ENCODE measurements around the gene R3HDM2.

Gene R3HDM2

DNA sequence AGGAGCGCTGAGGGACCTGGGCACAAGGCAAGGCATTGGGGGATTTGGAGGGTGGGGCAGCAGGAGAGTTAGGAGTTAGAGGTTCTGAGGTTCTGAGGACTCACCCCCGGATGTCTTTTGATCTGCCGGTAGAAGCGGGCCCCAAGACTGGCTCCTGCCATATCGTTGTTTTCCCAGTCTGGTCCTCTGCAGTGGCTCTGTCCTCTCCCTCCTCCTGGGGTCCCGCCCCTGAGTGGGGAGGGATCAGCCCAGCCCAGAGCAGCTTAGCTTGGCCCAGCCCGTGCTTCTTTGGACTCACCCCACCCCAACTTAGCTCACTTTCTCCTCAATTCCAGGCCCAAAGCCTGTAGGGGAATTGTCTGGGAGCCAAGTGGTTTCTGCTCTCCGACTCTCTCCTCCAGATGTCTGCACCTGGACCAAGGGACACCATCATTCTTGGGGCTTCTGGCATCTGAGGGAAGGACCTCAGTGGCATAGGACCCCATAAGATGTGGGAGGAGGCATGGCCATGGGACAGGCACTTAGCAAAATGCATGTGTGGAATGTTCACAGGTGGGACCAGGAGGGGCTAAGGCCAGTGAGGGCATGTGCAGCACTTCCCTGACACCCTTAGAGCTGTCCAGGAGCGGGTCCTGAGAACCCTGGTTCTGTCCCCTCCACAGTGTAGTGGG, 193.8 kb downstream of the R3HDM2 start:
- no peak for DNase-seq
- peaks cover 0 to 75% (median 51%) of the 10 kb centered on the region in 5 experiments for H3K27me3 ChIP-seq (replicated peaks in 2 of 5; ENCODE audit: control insufficient read depth in 4 of 5, insufficient read depth in 5 of 5, low read length in 4 of 5)
- H3K4me3 ChIP-seq (ENCODE audit: control insufficient read depth in 1 of 7, extremely low read depth in 1 of 7, insufficient read depth in 4 of 7, low read depth in 2 of 7, low read length in 6 of 7): no peak overlapping the region
- POLR2A ChIA-PET: no interaction called here
- CTCF ChIA-PET: interaction anchor here (1.2 to 18.5 kb wide), 5 partner anchors 9 to 63 kb away, joined by 3 to 326 read pairs (median 5); partner anchors contain the start of genes SHMT2 and STAC3
- WGBS (ENCODE audit: insufficient coverage): 18% methylated on average over 4 of the region's 9 CpGs
- no peak overlapping the region for H3K27ac ChIP-seq (ENCODE audit: insufficient read depth in 1 of 2, low read depth in 1 of 2, low read length in 2 of 2, poor library complexity in 1 of 2, severe bottlenecking in 2 of 2)
- no peaks in the 10 kb centered on the region for H3K9me3 ChIP-seq (ENCODE audit: control extremely low read depth in 1 of 5, control insufficient read depth in 4 of 5, insufficient read depth in 2 of 5, low read depth in 1 of 5, low read length in 4 of 5)
- peaks cover 0 to 47% (median 40%) of the 10 kb centered on the region in 4 experiments for H3K4me1 ChIP-seq (ENCODE audit: control extremely low read depth in 1 of 4, control insufficient read depth in 4 of 4, insufficient read depth in 4 of 4, low read length in 3 of 4)
- H3K36me3 ChIP-seq (ENCODE audit: control insufficient read depth in 4 of 4, insufficient read depth in 4 of 4, low read length in 3 of 4): peaks cover 6 to 32% (median 21%) of the 10 kb centered on the region in 4 experiments

GRCh38 chr12:57236201-57236924, 194.5 kb downstream of the R3HDM2 start:
- WGBS (ENCODE audit: insufficient coverage): 14% methylated on average over 19 of the region's 40 CpGs
- DNase-seq: peak in 2 of 3 donors; percentile 54
- H3K9me3 ChIP-seq (ENCODE audit: control extremely low read depth in 1 of 5, control insufficient read depth in 4 of 5, insufficient read depth in 2 of 5, low read depth in 1 of 5, low read length in 4 of 5): no peaks in the 10 kb centered on the region
- H3K27me3 ChIP-seq (replicated peaks in 2 of 5; ENCODE audit: control insufficient read depth in 4 of 5, insufficient read depth in 5 of 5, low read length in 4 of 5): peaks cover 0 to 68% (median 44%) of the 10 kb centered on the region in 5 experiments
- ChIA-PET POLR2A (no interaction called here), CTCF (interaction anchor here (1.2 to 18.5 kb wide), 5 partner anchors 9 to 64 kb away, joined by 3 to 326 read pairs (median 5); partner anchors contain the start of genes SHMT2 and STAC3)
- no peak overlapping the region for H3K4me3 ChIP-seq (ENCODE audit: control insufficient read depth in 1 of 7, extremely low read depth in 1 of 7, insufficient read depth in 4 of 7, low read depth in 2 of 7, low read length in 6 of 7)
- H3K27ac ChIP-seq (ENCODE audit: insufficient read depth in 1 of 2, low read depth in 1 of 2, low read length in 2 of 2, poor library complexity in 1 of 2, severe bottlenecking in 2 of 2): no peak overlapping the region
- peaks cover 0 to 40% (median 37%) of the 10 kb centered on the region in 4 experiments for H3K4me1 ChIP-seq (ENCODE audit: control extremely low read depth in 1 of 4, control insufficient read depth in 4 of 4, insufficient read depth in 4 of 4, low read length in 3 of 4)
- peaks cover 7 to 39% (median 27%) of the 10 kb centered on the region in 4 experiments for H3K36me3 ChIP-seq (ENCODE audit: control insufficient read depth in 4 of 4, insufficient read depth in 4 of 4, low read length in 3 of 4)

DNA sequence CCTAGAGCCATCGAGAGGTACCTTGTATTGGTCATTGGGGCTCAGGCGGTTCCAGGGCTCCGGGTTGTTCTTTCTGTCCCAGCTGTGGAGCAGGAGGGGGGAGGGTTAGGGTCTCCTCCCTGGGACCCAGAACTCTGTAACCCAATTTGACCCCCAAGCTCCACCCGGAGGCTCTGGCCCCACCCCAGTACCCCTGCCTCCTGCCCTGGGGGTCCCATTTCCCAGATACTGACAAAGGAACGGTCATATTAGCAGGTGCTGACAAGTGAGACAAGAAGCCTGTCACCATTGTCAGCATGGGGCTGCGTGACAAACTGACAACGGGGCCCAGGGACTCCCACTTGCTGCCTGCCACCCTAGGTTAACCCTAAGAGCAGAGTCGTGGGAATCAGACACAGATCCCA, 195.1 kb downstream of the R3HDM2 start:
- ChIA-PET CTCF (interaction anchor here (16.6 to 18.5 kb wide), 2 partner anchors 8 to 23 kb away, joined by 236 to 326 read pairs; partner anchors contain the start of gene SHMT2), POLR2A (no interaction called here)
- Histone ChIP-seq H3K4me1 (ENCODE audit: control extremely low read depth in 1 of 4, control insufficient read depth in 4 of 4, insufficient read depth in 4 of 4, low read length in 3 of 4) (peaks cover 0 to 36% (median 35%) of the 10 kb centered on the region in 4 experiments), H3K27ac (ENCODE audit: insufficient read depth in 1 of 2, low read depth in 1 of 2, low read length in 2 of 2, poor library complexity in 1 of 2, severe bottlenecking in 2 of 2) (no peak overlapping the region), H3K27me3 (replicated peaks in 2 of 5; ENCODE audit: control insufficient read depth in 4 of 5, insufficient read depth in 5 of 5, low read length in 4 of 5) (peaks cover 0 to 62% (median 38%) of the 10 kb centered on the region in 5 experiments), H3K4me3 (ENCODE audit: control insufficient read depth in 1 of 7, extremely low read depth in 1 of 7, insufficient read depth in 4 of 7, low read depth in 2 of 7, low read length in 6 of 7) (no peak overlapping the region), H3K36me3 (ENCODE audit: control insufficient read depth in 4 of 4, insufficient read depth in 4 of 4, low read length in 3 of 4) (peaks cover 10 to 45% (median 29%) of the 10 kb centered on the region in 4 experiments), H3K9me3 (ENCODE audit: control extremely low read depth in 1 of 5, control insufficient read depth in 4 of 5, insufficient read depth in 2 of 5, low read depth in 1 of 5, low read length in 4 of 5) (no peaks in the 10 kb centered on the region)
- 55% methylated on average over 7 of the region's 8 CpGs for WGBS (ENCODE audit: insufficient coverage)
- no peak for DNase-seq

DNA sequence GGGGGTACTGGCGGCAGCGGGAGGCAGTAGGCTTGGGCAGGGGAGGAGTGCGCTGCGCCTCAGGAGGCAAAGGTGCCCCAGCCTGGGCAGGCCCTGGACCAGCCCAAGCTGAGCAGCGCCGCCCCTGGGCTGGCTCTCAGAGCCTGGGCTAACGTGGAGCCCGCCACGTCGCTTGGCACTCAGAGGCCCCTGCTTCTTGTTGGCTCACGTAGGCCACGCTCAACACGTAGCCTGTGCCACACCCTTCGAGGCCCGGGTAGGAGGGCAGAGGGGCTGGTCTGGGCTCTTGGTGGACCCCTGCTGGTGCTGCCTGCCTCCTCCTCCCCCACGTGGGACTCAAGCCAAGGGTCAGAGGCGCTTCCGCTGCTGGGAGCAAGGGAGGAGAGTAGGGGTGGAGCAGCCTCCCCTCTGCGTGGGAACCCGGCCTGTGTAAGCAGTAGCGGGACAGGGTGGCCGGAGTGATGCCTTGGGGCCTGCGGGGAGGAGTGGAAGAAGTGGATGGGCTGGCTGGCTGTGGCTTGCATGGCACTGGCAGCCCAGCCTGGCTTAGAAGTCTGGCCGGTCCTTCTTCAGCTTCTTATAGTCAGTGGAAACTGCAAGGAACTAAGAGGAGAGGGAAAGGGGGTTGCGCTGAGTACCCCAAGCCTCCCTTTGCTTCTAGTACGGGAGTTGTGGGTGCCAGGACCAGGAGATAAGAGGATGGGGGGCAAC, 195.7 kb downstream of the R3HDM2 start:
- Histone ChIP-seq H3K4me3 (ENCODE audit: control insufficient read depth in 1 of 7, extremely low read depth in 1 of 7, insufficient read depth in 4 of 7, low read depth in 2 of 7, low read length in 6 of 7) (no peak overlapping the region), H3K27ac (ENCODE audit: insufficient read depth in 1 of 2, low read depth in 1 of 2, low read length in 2 of 2, poor library complexity in 1 of 2, severe bottlenecking in 2 of 2) (no peak overlapping the region), H3K36me3 (ENCODE audit: control insufficient read depth in 4 of 4, insufficient read depth in 4 of 4, low read length in 3 of 4) (peaks cover 10 to 46% (median 29%) of the 10 kb centered on the region in 4 experiments), H3K9me3 (ENCODE audit: control extremely low read depth in 1 of 5, control insufficient read depth in 4 of 5, insufficient read depth in 2 of 5, low read depth in 1 of 5, low read length in 4 of 5) (no peaks in the 10 kb centered on the region), H3K4me1 (ENCODE audit: control extremely low read depth in 1 of 4, control insufficient read depth in 4 of 4, insufficient read depth in 4 of 4, low read length in 3 of 4) (peaks cover 0 to 36% (median 35%) of the 10 kb centered on the region in 4 experiments), H3K27me3 (replicated peaks in 2 of 5; ENCODE audit: control insufficient read depth in 4 of 5, insufficient read depth in 5 of 5, low read length in 4 of 5) (peaks cover 0 to 57% (median 32%) of the 10 kb centered on the region in 5 experiments)
- POLR2A ChIA-PET: no interaction called here
- 96% methylated on average over 21 of the region's 26 CpGs for WGBS (ENCODE audit: insufficient coverage)
- CTCF ChIA-PET: interaction anchor here (16.6 to 18.5 kb wide), 2 partner anchors 7 to 22 kb away, joined by 236 to 326 read pairs; partner anchors contain the start of gene SHMT2
- no peak for DNase-seq

- H3K36me3 ChIP-seq (ENCODE audit: control insufficient read depth in 4 of 4, insufficient read depth in 4 of 4, low read length in 3 of 4): peaks cover 10 to 46% (median 29%) of the 10 kb centered on the region in 4 experiments
- WGBS (ENCODE audit: insufficient coverage): 89% methylated on average over 6 of the region's 10 CpGs
- H3K9me3 ChIP-seq (ENCODE audit: control extremely low read depth in 1 of 5, control insufficient read depth in 4 of 5, insufficient read depth in 2 of 5, low read depth in 1 of 5, low read length in 4 of 5): no peaks in the 10 kb centered on the region
- peaks cover 0 to 51% (median 27%) of the 10 kb centered on the region in 5 experiments for H3K27me3 ChIP-seq (replicated peaks in 2 of 5; ENCODE audit: control insufficient read depth in 4 of 5, insufficient read depth in 5 of 5, low read length in 4 of 5)
- ChIA-PET POLR2A (no interaction called here), CTCF (interaction anchor here (1.4 to 13.6 kb wide), 3 partner anchors 9 to 20 kb away, joined by 8 to 326 read pairs (median 170); partner anchors contain the start of genes NXPH4 and STAC3)
- H3K27ac ChIP-seq (ENCODE audit: insufficient read depth in 1 of 2, low read depth in 1 of 2, low read length in 2 of 2, poor library complexity in 1 of 2, severe bottlenecking in 2 of 2): no peak overlapping the region
- H3K4me3 ChIP-seq (ENCODE audit: control insufficient read depth in 1 of 7, extremely low read depth in 1 of 7, insufficient read depth in 4 of 7, low read depth in 2 of 7, low read length in 6 of 7): no peak overlapping the region
- DNase-seq: no peak
- H3K4me1 ChIP-seq (ENCODE audit: control extremely low read depth in 1 of 4, control insufficient read depth in 4 of 4, insufficient read depth in 4 of 4, low read length in 3 of 4): peaks cover 0 to 36% (median 35%) of the 10 kb centered on the region in 4 experiments
Observed at GRCh38 chr12:57234571-57235016, 196.2 kb downstream of the R3HDM2 start.

GRCh38 chr12:57234233-57234570, 196.6 kb downstream of the R3HDM2 start:
- Histone ChIP-seq H3K9me3 (ENCODE audit: control extremely low read depth in 1 of 5, control insufficient read depth in 4 of 5, insufficient read depth in 2 of 5, low read depth in 1 of 5, low read length in 4 of 5) (no peaks in the 10 kb centered on the region), H3K36me3 (ENCODE audit: control insufficient read depth in 4 of 4, insufficient read depth in 4 of 4, low read length in 3 of 4) (peaks cover 10 to 46% (median 29%) of the 10 kb centered on the region in 4 experiments), H3K4me3 (ENCODE audit: control insufficient read depth in 1 of 7, extremely low read depth in 1 of 7, insufficient read depth in 4 of 7, low read depth in 2 of 7, low read length in 6 of 7) (no peak overlapping the region), H3K27ac (ENCODE audit: insufficient read depth in 1 of 2, low read depth in 1 of 2, low read length in 2 of 2, poor library complexity in 1 of 2, severe bottlenecking in 2 of 2) (no peak overlapping the region), H3K4me1 (ENCODE audit: control extremely low read depth in 1 of 4, control insufficient read depth in 4 of 4, insufficient read depth in 4 of 4, low read length in 3 of 4) (peaks cover 3 to 36% (median 35%) of the 10 kb centered on the region in 4 experiments), H3K27me3 (replicated peaks in 2 of 5; ENCODE audit: control insufficient read depth in 4 of 5, insufficient read depth in 5 of 5, low read length in 4 of 5) (peaks cover 0 to 47% (median 23%) of the 10 kb centered on the region in 5 experiments)
- DNase-seq: no peak
- CTCF ChIA-PET: interaction anchor here (1.4 to 13.6 kb wide), 3 partner anchors 9 to 20 kb away, joined by 8 to 326 read pairs (median 170); partner anchors contain the start of genes NXPH4 and STAC3
- WGBS (ENCODE audit: insufficient coverage): 86% methylated on average over 3 of the region's 3 CpGs
- POLR2A ChIA-PET: no interaction called here

Data from common myeloid progenitor, CD34-positive (primary cell).